ENCODE results near the gene CTCFL.

Gene CTCFL

DNA sequence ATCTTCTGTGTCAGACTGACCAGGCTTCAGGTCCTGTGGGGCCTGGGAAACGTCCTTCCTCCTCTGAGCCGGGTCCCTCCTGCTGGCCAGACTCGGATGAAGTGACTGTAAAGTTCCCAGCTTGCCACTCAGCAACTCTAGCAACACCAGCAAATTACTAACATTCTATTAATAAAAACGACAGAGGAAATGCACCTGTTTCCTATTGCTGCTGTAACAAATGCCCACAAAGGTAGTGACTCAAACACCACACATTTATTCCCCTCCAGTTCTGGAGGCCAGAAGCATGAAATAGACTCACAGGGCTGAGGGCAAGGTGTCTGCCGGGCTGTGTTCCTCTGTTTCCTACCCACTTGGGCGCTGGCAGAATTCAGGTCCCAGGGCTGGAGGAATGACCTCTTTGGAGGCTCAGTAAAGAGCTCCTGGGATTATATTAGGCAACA lies 48.8 kb downstream of the CTCFL start:
- Histone ChIP-seq H2BK120ac (ENCODE audit: insufficient read depth, low read length, poor library complexity) (no peak overlapping the region), H2BK5ac (ENCODE audit: low read depth, low read length, poor library complexity) (no peak overlapping the region), H2AFZ (ENCODE audit: insufficient read depth, low read length, poor library complexity) (no peak overlapping the region), H3K79me1 (ENCODE audit: low read length) (peaks cover 14% of the 10 kb centered on the region), H3K23ac (ENCODE audit: low read length) (no peak overlapping the region), H4K12ac (ENCODE audit: low read depth, low read length) (no peak overlapping the region), H4K8ac (ENCODE audit: low read depth, low read length) (no peak overlapping the region), H4K91ac (ENCODE audit: low read depth, low read length) (no peak overlapping the region), H3K27ac (ENCODE audit: low read depth, low read length) (no peak overlapping the region), H3K4me2 (ENCODE audit: low read length) (no peak overlapping the region), H3K4me1 (ENCODE audit: control insufficient read depth in 1 of 2, insufficient read depth in 2 of 2, low read length in 2 of 2) (peaks cover 16% of the 10 kb centered on the region in 2 experiments), H3K18ac (ENCODE audit: low read length) (no peak overlapping the region), H3K79me2 (ENCODE audit: control insufficient read depth, insufficient read depth, low read length, poor library complexity) (no peaks in the 10 kb centered on the region), H3K9ac (ENCODE audit: low read length) (no peak overlapping the region), H3K27me3 (ENCODE audit: insufficient read depth, low read length) (no peaks in the 10 kb centered on the region), H3K4ac (ENCODE audit: low read depth, low read length) (no peak overlapping the region), H3K14ac (ENCODE audit: low read length) (no peak overlapping the region), H3K4me3 (ENCODE audit: low read depth, low read length) (no peak overlapping the region), H2AK5ac (ENCODE audit: low read length) (no peak overlapping the region), H2BK12ac (ENCODE audit: low read length) (no peak overlapping the region), H3K36me3 (ENCODE audit: control insufficient read depth in 1 of 2, insufficient read depth in 2 of 2, low read length in 2 of 2) (no peaks in the 10 kb centered on the region), H3K9me3 (ENCODE audit: insufficient read depth, low read depth, low read length) (no peaks in the 10 kb centered on the region)
- no CpG with 5 or more reads among the region's 6 CpGs for WGBS (ENCODE audit: extremely low coverage, insufficient coverage, insufficient read length)
- DNase-seq: no peak

- Histone ChIP-seq H2BK12ac (ENCODE audit: low read length) (no peak overlapping the region), H4K91ac (ENCODE audit: low read depth, low read length) (no peak overlapping the region), H3K36me3 (ENCODE audit: control insufficient read depth in 1 of 2, insufficient read depth in 2 of 2, low read length in 2 of 2) (no peaks in the 10 kb centered on the region), H3K79me2 (ENCODE audit: control insufficient read depth, insufficient read depth, low read length, poor library complexity) (peaks cover 3% of the 10 kb centered on the region), H4K12ac (ENCODE audit: low read depth, low read length) (no peak overlapping the region), H4K8ac (ENCODE audit: low read depth, low read length) (no peak overlapping the region), H3K27me3 (ENCODE audit: insufficient read depth, low read length) (no peaks in the 10 kb centered on the region), H2AK5ac (ENCODE audit: low read length) (no peak overlapping the region), H3K4me3 (ENCODE audit: low read depth, low read length) (no peak overlapping the region), H3K18ac (ENCODE audit: low read length) (no peak overlapping the region), H3K23ac (ENCODE audit: low read length) (no peak overlapping the region), H2BK120ac (ENCODE audit: insufficient read depth, low read length, poor library complexity) (no peak overlapping the region), H3K14ac (ENCODE audit: low read length) (no peak overlapping the region), H2BK5ac (ENCODE audit: low read depth, low read length, poor library complexity) (no peak overlapping the region), H3K27ac (ENCODE audit: low read depth, low read length) (no peak overlapping the region), H3K4me1 (ENCODE audit: control insufficient read depth in 1 of 2, insufficient read depth in 2 of 2, low read length in 2 of 2) (peaks cover 21 to 22% of the 10 kb centered on the region in 2 experiments), H3K9me3 (ENCODE audit: insufficient read depth, low read depth, low read length) (no peaks in the 10 kb centered on the region), H3K4me2 (ENCODE audit: low read length) (no peak overlapping the region), H2AFZ (ENCODE audit: insufficient read depth, low read length, poor library complexity) (no peak overlapping the region), H3K9ac (ENCODE audit: low read length) (no peak overlapping the region), H3K4ac (ENCODE audit: low read depth, low read length) (no peak overlapping the region), H3K79me1 (ENCODE audit: low read length) (peaks cover 19% of the 10 kb centered on the region)
- no CpG with 5 or more reads among the region's 8 CpGs for WGBS (ENCODE audit: extremely low coverage, insufficient coverage, insufficient read length)
- peak in 1 of 2 donors; percentile 75 for DNase-seq
These were observed 49.4 kb downstream of the CTCFL start for GRCh38 chr20:57475388-57476083.

GRCh38 chr20:57474816-57475215 lies 50.1 kb downstream of the CTCFL start:
- Histone ChIP-seq H2BK5ac (ENCODE audit: low read depth, low read length, poor library complexity) (no peak overlapping the region), H3K23ac (ENCODE audit: low read length) (no peak overlapping the region), H3K18ac (ENCODE audit: low read length) (no peak overlapping the region), H4K8ac (ENCODE audit: low read depth, low read length) (no peak overlapping the region), H3K14ac (ENCODE audit: low read length) (peak overlapping the region; percentile 35), H2BK12ac (ENCODE audit: low read length) (peak overlapping the region; percentile 56), H3K27me3 (ENCODE audit: insufficient read depth, low read length) (no peaks in the 10 kb centered on the region), H3K9me3 (ENCODE audit: insufficient read depth, low read depth, low read length) (no peaks in the 10 kb centered on the region), H3K79me2 (ENCODE audit: control insufficient read depth, insufficient read depth, low read length, poor library complexity) (peaks cover 4% of the 10 kb centered on the region), H3K36me3 (ENCODE audit: control insufficient read depth in 1 of 2, insufficient read depth in 2 of 2, low read length in 2 of 2) (no peaks in the 10 kb centered on the region), H3K4ac (ENCODE audit: low read depth, low read length) (no peak overlapping the region), H3K4me3 (ENCODE audit: low read depth, low read length) (no peak overlapping the region), H3K4me1 (ENCODE audit: control insufficient read depth in 1 of 2, insufficient read depth in 2 of 2, low read length in 2 of 2) (peaks cover 22 to 27% of the 10 kb centered on the region in 2 experiments), H2BK120ac (ENCODE audit: insufficient read depth, low read length, poor library complexity) (peak overlapping the region; percentile 33), H4K12ac (ENCODE audit: low read depth, low read length) (no peak overlapping the region), H2AK5ac (ENCODE audit: low read length) (peak overlapping the region; percentile 39), H4K91ac (ENCODE audit: low read depth, low read length) (peak overlapping the region; percentile 34), H3K27ac (ENCODE audit: low read depth, low read length) (no peak overlapping the region), H3K4me2 (ENCODE audit: low read length) (no peak overlapping the region), H2AFZ (ENCODE audit: insufficient read depth, low read length, poor library complexity) (no peak overlapping the region), H3K9ac (ENCODE audit: low read length) (no peak overlapping the region), H3K79me1 (ENCODE audit: low read length) (peaks cover 25% of the 10 kb centered on the region)
- WGBS (ENCODE audit: extremely low coverage, insufficient coverage, insufficient read length): no CpG with 5 or more reads among the region's 7 CpGs
- no peak for DNase-seq

DNA sequence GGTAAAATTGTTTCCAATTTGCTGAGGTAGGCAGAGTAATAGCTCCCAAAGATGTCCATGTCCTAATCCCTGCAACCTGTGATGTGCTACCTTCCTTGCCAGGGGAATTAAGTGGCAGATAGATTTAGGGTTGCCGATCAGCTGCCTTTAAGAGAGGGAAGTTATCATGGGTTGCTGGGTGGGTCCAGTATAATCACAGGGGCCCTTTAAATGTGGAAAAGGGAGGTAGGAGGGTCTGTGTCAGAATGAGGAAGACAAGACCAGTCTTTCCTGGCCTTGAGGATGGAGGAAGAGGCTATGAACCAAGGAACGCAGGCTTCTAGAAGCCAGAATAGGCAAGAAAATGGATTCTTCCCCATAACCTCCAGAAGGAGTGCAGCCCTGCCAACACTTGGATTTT lies 50.7 kb downstream of the CTCFL start:
- Histone ChIP-seq H2BK120ac (ENCODE audit: insufficient read depth, low read length, poor library complexity) (no peak overlapping the region), H3K27ac (ENCODE audit: low read depth, low read length) (no peak overlapping the region), H3K14ac (ENCODE audit: low read length) (no peak overlapping the region), H4K12ac (ENCODE audit: low read depth, low read length) (no peak overlapping the region), H3K4ac (ENCODE audit: low read depth, low read length) (no peak overlapping the region), H3K9me3 (ENCODE audit: insufficient read depth, low read depth, low read length) (no peaks in the 10 kb centered on the region), H3K9ac (ENCODE audit: low read length) (no peak overlapping the region), H3K79me2 (ENCODE audit: control insufficient read depth, insufficient read depth, low read length, poor library complexity) (peaks cover 4% of the 10 kb centered on the region), H3K18ac (ENCODE audit: low read length) (no peak overlapping the region), H4K8ac (ENCODE audit: low read depth, low read length) (no peak overlapping the region), H3K27me3 (ENCODE audit: insufficient read depth, low read length) (no peaks in the 10 kb centered on the region), H2AFZ (ENCODE audit: insufficient read depth, low read length, poor library complexity) (no peak overlapping the region), H2BK5ac (ENCODE audit: low read depth, low read length, poor library complexity) (no peak overlapping the region), H3K79me1 (ENCODE audit: low read length) (peaks cover 28% of the 10 kb centered on the region), H3K4me2 (ENCODE audit: low read length) (no peak overlapping the region), H3K23ac (ENCODE audit: low read length) (no peak overlapping the region), H3K4me3 (ENCODE audit: low read depth, low read length) (no peak overlapping the region), H3K4me1 (ENCODE audit: control insufficient read depth in 1 of 2, insufficient read depth in 2 of 2, low read length in 2 of 2) (peaks cover 25 to 27% of the 10 kb centered on the region in 2 experiments), H3K36me3 (ENCODE audit: control insufficient read depth in 1 of 2, insufficient read depth in 2 of 2, low read length in 2 of 2) (no peaks in the 10 kb centered on the region), H2BK12ac (ENCODE audit: low read length) (peak overlapping the region; percentile 3), H4K91ac (ENCODE audit: low read depth, low read length) (no peak overlapping the region), H2AK5ac (ENCODE audit: low read length) (no peak overlapping the region)
- no CpG with 5 or more reads among the region's 2 CpGs for WGBS (ENCODE audit: extremely low coverage, insufficient coverage, insufficient read length)
- no peak for DNase-seq

Measured in trophoblast cell (in vitro differentiated cells and primary cell).